ENCODE measurements around the gene GARIN5A.
A peak's percentile ranks its signal among the peaks of the same experiment; 100 is the strongest.

Gene GARIN5A

DNA sequence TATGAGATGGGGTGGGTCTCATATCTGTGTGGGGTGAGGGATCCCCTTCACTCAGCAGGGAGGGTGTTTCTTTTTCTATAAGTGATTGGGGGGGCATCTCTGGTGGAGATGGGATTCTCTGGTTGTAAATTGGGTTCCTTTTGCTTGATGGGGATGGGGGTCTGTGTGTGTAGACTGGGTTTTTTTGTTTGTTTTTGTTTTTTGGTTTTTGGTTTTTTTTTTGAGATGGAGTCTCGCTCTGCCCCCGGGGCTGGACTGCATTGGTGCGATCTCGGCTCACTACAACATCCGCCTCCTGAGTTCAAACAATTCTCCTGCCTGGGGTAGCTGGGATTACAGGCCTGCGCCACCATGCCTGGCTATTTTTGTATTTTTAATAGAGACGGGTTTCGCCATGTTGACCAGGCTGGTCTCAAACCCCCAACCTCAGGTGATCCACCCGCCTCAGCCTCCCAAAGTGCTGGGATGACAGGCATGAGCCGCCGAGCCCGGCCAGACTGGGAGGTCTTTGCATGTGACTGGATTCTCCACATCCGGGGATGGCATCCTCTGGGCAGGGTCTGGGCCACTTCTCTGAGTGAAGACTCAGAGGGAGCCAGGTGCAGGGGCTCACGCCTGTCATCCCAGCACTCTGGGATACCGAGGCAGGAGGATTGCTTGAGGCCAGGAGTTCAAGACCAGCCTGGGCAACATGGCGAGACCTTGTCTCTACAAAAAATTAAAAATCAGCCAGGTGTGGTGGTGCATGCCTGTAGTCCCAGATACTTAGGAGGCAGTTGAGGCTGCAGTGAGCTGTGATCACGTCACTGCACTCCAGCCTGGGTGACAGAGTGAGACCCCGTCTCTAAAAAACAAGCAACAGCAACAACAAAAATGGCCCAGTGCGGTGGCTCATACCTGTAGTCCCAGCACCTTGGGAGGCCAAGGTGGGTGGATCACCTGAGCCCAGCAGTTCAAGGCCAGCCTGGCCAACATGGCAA is 43.2 kb downstream of the GARIN5A start:
- no peak for DNase-seq (ENCODE audit: low read depth)

DNA sequence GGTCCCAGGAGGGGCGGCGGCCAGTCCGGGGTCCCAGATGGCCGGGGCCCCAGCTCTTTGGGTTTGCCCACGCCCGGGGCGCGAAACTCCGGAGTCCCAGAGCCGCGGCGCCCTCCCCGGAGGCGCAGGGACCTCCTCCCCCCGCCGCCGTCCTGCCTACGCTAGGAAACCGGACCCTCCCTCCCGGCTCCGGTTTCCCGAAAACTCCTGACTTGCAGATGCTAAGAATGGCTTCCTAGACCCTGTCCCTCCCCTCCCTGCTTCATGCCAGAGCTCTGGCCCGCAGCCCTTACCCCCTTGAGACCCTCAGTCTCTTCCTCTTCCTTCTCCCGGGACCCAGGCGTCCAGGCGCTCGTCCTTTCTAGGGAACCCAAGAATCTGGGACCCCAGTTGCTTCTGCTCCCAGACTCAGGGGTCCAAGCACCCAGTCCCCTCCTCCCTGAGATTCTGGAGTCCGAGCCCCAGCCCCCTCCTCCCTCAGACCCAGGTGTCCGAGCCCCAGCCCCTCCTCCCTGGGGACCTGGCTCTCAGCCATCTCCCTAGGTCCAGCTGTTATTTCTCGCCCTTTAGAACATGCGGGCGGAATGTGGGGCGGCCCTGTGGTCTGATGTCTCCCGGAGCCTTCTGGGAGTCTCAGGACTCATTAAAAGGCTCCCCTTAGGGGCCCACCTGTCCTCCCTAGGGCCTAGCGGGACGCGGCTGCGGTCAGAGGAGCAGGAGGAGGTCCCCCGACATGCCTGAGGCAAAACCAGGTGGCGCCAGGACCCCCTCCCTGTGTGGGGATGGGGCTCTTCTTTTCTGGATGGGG is 44.2 kb downstream of the GARIN5A start, which contains the start of gene MYBPC2:
MYBPC2 (plus strand) TSS at position 672 of the 808 bp plus-strand sequence; CDS start at position 734, 62 bp downstream.
- DNase-seq (ENCODE audit: low read depth), result no peak

DNA sequence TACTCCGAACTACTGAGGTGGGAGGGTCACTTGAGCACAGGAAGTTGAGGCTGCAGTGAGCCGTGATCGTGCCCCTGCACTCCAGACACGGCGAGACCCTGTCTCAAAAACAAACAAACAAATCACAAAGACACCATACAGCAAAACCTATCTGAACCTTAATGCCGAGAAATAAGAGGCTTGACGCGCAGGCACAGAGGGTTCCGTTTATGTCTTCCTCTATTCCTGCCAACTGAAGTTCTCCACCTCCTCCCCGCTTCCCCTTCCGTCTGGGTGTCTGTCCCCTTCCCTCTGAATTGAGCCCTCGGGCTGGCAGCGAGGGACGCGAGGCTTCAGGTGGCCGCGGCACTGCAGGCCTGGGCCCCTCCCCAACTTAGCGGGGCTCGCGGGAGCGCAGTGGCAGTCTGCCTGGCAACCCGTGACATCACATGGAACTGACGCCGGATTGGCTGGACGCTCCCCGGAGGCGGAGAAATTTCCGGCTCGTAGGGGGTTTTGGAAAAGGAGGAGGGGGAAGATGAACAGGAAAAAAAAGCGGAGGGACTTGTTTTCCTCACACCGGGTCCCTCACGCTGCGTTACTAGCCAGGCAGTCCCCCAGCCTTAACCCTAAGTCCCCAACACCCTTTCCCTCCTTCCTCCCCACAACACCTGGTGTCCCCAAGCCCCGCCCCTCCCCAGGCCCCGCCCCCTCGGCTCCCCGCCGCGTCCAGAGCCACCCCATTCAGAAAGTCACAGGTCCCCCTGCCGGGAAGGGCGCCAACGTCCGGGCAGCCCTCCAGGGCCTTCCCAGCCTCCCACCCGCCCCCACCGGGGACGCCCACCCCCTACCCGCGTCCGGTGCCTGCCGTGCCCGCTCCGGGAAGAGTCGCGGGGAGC is 45.1 kb downstream of the GARIN5A start:
- DNase-seq (ENCODE audit: low read depth), result peak; percentile 37

DNA sequence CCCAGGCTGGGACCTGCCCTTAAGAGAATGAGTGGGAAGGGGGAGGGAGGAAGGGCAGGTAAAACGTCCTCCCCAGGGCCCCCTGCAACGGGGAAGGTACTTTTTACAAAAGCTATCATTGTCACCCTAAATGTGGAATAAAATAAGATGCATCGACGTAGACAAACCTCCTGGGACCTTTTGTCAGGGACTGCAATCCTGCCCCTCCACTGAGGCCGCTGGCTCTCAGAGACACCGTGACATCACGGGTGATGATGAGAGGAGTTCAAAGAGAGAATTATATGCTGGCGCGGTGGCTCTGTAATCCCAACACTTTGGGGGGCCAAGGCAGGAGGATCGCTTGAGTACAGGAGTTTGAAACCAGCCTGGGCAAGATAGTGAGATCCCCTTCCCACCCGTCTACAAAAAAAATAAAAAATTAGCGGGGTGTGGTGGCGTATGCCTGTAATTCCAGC is 45.7 kb downstream of the GARIN5A start:
- no peak for DNase-seq (ENCODE audit: low read depth)

DNA sequence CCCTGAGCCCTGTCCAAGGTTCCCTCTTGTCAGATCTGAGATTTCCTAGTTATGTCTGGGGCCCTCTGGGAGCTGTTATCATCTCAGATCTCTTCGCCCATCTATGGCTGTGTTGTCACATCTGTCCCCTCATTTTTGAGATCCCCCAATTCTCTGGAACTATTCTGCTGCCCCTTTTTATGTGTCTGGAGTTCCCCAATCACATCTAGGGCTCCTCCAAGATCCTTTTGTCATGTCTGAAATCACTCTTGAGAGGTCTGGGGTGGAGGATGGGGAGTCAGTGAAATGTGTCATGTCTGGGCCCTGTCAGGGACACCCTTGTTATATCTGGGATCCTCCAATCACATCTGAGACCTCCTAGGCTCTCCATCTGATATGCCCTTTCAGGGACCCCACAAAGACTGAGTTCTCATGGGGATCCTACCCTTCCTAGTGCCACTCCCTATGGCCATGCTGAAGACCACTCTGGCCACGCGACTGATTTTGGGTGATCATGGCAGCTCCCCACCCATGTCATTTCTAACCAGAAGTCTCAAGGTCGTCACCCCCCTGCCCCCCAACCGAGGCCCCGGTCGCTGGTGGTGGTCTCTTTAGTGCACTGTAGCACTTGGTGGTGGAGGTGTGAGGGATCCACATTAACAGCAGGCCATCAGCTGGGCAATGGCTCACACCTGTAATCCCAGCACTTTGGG is 47.7 kb downstream of the GARIN5A start:
- no peak for DNase-seq (ENCODE audit: low read depth)

DNA sequence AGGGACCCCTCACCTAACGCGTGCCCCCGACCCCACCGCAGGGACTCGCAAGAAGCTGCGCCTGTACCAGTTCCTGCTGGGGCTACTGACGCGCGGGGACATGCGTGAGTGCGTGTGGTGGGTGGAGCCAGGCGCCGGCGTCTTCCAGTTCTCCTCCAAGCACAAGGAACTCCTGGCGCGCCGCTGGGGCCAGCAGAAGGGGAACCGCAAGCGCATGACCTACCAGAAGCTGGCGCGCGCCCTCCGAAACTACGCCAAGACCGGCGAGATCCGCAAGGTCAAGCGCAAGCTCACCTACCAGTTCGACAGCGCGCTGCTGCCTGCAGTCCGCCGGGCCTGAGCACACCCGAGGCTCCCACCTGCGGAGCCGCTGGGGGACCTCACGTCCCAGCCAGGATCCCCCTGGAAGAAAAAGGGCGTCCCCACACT is 48.6 kb downstream of the GARIN5A start:
- peak; percentile 30 for DNase-seq (ENCODE audit: low read depth)

DNA sequence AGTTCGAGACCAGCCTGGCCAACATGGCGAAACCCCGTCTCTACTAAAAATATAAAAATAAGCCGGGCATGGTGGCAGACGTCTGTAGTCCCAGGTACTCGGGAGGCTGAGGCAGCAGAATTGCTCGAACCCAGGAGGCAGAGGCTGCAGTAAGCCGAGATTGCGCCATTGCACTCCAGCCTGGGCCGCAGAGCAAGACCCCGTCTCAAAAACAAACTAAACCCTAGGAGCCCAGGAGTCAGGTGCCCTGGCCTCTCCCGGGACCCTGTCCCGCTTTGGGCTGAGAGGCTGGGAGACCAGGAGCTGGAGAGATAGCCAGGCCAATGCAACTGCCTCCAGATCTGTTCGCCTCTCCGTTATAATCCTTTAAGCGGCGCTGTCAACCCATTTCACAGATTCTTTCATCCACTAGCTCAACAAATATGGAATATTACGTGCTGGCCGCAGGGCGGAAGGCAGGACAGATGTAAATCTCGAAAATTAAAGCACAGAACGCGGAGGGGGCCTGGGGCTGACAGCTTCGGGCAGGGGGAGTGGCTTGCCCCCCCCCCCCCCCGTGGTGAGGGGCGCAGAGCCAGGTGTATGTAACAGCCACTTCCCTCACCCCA is 49.2 kb downstream of the GARIN5A start:
- DNase-seq (ENCODE audit: low read depth), result no peak

DNA sequence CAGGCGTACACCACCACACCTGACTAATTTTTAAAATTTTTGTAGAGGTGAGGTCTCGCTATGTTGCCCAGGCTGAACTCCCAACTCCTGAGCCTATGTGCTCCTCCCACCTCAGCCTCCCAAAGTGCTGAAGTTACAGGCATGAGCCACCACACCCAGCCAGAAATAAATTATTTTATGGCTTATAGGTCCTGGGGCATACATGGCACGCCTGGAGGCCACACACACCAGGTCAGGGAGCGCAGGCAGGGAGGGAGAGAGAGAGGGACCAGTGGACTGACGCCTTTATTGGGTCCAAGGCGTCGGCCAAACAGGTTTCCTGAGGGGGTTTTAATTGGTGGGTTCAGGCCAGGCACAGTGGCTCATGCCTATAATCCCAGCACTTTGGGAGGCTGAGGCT is 51.1 kb downstream of the GARIN5A start:
- no peak for DNase-seq (ENCODE audit: low read depth)

DNA sequence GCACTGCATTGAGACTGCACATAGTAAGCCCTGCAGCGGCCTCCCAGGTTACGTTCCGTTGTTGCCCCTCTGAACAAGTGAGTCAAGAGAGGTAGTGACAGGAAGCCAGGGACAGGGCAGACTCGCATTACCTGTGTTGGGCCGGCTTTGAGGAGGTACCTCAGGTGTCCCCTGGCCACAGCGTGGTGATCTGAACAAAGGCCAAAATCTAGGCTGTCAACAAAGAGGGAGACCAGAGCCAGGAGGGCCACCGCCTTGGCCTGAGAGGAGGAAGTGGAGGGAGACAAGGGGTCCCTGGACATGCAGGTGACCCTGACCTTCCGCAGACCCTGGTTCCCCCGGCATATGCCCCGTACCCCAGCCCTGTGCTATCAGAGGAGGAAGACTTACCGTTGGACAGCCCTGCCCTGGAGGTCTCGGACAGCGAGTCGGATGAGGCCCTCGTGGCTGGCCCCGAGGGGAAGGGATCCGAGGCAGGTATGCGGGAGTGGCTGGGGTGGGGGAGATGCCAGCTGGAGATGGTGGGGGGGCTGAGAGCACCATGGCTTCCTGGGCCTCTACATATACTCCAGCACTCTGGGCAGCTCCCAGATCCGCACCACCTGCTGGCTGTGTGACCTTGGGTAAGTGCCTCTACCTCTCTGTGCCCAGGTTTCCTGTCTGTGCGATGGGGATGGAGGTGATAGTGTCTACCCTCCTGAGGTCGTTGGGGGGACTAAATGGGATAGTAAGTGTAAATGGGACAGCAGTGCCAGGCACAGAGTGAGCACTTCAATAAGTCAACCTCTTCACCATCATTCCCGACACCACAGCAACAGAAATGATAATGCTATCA is 53.2 kb downstream of the GARIN5A start:
- DNase-seq (ENCODE audit: low read depth), result no peak

DNA sequence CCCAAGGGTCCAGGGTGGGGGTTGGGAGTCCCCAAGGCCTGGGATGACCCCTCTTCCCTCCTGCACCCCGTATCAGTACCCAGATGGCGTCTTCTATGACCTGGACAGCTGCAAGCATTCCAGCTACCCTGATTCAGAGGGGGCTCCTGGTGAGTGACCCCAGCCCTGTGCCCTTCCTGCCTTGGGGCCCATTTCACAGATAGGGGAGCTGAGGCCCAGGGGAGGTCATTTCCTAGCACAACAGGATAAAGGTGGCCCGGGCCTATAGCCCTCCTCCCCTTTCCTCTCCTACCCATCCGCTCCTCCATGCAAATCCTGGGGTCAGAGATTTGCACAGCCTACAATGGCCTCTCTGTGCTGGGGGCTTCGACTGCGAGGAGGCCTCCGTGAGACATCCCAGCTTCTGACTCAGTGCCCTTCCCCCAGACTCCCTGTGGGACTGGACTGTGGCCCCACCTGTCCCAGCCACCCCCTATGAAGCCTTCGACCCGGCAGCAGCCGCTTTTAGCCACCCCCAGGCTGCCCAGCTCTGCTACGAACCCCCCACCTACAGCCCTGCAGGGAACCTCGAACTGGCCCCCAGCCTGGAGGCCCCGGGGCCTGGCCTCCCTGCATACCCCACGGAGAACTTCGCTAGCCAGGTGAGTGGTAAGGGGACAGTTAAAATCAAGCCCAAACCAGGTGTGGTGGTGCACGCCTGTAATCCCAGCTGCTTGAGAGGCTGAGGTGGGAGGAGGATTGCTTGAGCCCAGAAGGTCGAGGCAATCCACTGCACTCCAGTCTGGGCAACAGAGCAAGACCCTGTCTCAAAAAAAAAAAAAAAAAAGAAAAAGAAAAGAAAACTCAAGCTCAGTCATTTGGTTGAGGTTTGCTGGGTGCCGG is 54.0 kb downstream of the GARIN5A start:
- no peak for DNase-seq (ENCODE audit: low read depth)

DNA sequence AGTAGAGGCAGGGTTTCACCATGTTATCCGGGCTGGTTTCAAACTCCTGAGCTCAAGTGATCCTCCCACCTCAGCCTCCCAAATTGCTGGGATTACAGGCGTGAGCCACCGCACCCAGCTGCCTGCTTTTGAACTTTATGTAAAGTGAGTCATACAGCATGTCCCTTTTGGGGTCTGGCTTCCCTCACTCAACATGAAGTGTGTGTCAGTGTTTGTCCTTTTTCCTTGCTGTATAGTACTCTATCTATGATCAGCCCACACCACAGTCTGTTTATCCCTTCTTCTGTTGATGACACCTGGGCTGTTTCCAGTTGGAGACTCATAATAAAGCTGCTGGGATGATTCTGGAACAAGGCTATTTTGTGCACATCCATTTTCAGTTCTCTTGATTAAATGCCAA is 55.8 kb downstream of the GARIN5A start:
- DNase-seq (ENCODE audit: low read depth), result no peak

DNA sequence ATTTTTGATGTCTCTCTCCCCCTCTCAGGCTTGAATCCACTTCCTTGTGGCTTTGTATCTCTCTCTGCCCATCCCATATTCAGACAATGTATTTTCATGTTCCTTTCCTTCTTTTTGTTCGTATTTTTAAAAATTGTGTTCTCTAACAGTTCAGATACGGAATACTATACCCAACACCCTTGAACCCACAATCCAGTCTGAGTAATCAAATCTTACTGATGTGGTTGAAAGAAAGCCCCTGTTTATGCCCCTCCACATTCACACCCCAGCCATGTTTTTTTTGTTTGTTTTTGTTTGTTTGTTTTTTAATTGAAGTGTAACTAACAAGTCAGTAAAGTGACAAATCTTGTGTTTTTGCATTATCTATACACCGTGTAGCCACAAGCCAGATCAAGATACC is 56.5 kb downstream of the GARIN5A start:
- no peak for DNase-seq (ENCODE audit: low read depth)

DNA sequence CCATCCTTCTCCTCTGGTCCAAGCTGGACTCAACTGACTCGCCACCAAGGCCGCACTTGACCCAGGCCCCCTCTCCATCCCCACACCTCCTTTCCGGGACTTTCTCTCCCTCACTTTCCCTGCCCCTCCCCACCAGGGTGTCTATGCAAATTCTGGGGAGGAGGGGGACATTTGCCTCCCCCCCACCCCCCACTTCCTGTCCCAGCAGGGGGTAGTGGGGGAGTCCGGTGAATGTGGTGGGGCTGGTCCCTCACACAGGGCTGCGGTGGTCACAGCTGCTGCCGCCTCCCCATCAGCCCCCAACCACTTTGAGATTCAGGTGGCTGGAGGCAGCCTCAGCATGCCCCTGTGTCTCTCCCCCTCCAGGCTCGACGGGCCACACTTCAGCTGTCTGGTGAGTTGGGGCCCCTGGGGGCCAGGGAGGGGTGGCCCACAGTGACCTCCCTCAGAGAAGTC is 57.0 kb downstream of the GARIN5A start:
- DNase-seq (ENCODE audit: low read depth), result no peak

DNA sequence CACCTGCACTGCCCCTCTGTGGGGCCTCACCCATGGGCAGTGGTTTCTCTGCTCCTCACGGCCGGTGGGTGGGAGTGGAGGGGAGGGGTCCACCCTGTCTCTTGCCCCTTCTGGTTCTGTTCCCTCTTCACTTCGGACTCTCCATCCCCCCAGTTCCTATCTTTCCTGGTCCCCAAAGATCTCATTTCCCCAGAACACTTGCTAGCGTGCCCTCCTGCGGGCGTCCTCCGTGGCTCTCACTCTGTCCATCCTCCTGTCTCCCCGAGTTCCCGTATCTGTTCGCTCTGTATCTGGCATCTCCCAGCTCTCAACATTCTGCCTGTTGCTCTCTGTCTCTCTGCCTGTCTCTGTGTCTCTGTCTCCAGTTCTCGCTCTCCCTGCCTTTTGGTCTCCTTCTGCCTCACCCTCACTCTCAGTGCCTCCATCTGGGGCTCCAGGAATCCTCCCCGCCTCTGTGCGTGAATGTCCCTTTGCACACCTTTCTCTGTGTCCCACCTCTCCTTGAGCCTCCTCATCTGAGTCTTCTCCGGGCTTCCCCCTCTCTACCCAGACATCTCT is 57.5 kb downstream of the GARIN5A start:
- DNase-seq (ENCODE audit: low read depth), result no peak

DNA sequence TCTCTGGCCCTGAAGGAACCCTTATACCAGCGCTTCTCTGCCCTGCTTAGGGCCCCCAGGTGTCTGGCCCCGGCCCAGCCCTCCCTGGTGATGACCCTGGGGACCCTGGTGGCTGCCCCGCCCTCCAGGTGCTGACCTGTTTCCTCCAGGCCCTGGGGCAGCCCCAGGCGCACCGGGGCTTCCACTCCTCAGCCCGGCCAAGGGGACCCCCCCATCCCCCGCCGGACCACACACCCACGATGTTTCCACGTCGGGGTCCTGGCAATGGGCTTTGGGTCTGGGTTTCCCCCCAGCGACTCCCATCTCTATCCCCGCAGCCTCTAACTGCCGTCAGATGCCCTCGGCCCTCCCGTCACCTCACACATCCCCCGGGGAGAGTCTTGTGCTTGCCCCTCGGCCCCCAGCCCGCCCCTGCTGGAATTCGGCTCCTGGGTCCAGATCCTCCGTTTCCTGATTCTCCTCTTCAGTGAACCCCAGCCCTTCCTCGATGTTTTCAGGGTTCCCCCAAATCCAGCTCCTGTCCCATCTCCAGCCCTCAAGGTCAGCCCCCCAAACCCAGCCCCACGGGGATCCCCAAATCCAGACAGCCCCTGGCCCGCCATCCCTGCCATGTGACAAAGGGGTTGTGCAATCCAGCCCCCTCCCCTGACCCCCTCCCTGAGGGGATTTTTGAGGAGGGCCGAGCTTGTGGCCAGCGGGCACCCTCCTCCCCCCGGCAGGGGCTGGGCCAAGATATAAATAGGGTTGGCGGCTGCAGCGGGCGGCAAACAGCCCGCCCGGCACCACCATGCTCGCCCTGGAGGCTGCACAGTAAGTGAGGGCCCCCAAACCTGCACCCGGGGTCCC is 58.2 kb downstream of the GARIN5A start, which contains the start of gene SPIB:
SPIB (plus strand) TSS at position 763 of the 846 bp plus-strand sequence; CDS start at position 788, 25 bp downstream.
- DNase-seq (ENCODE audit: low read depth), result no peak

DNA sequence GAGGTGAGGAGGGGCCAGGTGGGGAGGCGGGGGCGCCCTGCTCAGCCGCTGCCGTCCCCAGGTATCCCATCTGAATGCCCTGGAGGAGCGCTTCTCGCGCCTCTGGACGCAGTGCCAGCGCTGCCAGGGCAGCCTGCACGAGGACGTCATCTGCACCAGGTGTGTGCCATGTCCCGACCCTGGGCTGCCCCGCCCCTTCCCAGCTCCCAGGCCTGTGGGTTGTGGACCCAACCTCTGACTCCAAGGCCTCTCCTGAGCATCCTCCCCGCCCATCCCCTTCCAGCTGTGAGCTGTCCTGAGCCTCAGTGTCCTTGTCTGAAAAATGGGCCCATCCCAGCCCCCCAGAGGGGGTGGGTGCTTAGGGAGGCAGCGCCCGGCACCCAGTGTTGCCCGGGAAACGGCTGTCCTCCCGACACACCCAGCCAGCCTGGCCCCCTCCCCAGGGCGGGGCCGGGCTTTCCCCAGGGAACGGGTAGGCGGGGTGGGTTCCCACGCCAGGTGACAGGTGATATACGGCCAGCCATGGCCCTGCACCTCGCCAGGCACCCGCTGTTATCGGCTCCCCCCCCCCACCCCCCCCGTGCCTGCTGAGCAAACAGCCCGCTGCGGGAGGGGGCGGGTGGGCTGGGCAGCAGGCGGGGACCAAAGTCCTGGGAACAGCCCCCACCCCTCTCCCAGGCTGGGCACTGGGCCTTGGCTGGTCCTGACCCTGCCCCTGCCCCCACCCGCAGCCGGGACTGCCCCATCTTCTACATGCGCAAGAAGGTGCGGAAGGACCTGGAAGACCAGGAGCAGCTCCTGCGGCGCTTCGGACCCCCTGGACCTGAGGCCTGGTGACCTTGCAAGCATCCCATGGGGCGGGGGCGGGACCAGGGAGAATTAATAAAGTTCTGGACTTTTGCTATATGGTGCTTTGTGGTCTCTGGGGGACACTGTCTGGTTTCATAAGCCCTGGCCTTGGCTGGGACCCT is 59.3 kb downstream of the GARIN5A start:
- no peak for DNase-seq (ENCODE audit: low read depth)

Data from fibroblast of the conjunctiva (primary cell).